Activated CD8-positive, alpha-beta memory T cell treated with anti-CD3 and anti-CD28 coated beads for 4 hours (primary cell): ENCODE results near the gene PRTN3.
"Not testable (repeated sequence)": the region's sequence is repeated elsewhere in the genome, so short reads cannot be mapped to it uniquely, and the experiment has no call there.

Source experiments
- DNase-seq, 2 donors: peaks; one replicate each; pipeline ENCODE4 v3.0.0-alpha.2; 2020; ENCODE audit warnings: low read depth in 2 of 2

Gene PRTN3

GRCh38 chr19:881385-882071 is 40.7 kb downstream of the PRTN3 start:
- no peak for DNase-seq

- no peak for DNase-seq
Measured at GRCh38 chr19:882871-883497, 42.2 kb downstream of the PRTN3 start.

- DNase-seq: no peak
Measured at GRCh38 chr19:883661-884211, 42.9 kb downstream of the PRTN3 start.

GRCh38 chr19:884420-885211 is 43.8 kb downstream of the PRTN3 start:
- DNase-seq: no peak

- no peak for DNase-seq
Measured at GRCh38 chr19:885536-886224, 44.9 kb downstream of the PRTN3 start.

GRCh38 chr19:887072-887471 is 46.3 kb downstream of the PRTN3 start:
- DNase-seq: no peak

GRCh38 chr19:887599-887998 is 46.8 kb downstream of the PRTN3 start:
- no peak for DNase-seq

- no peak for DNase-seq
Measured at GRCh38 chr19:888581-889385, 48.0 kb downstream of the PRTN3 start.

- no peak for DNase-seq
Measured at GRCh38 chr19:889662-890295, 49.0 kb downstream of the PRTN3 start.

- no peak for DNase-seq
Measured at GRCh38 chr19:890831-891230, 50.0 kb downstream of the PRTN3 start.

GRCh38 chr19:891421-892200 is 50.8 kb downstream of the PRTN3 start:
- DNase-seq: not testable (repeated sequence)

GRCh38 chr19:892243-892893 is 51.6 kb downstream of the PRTN3 start:
- no peak for DNase-seq

- DNase-seq: peak; percentile 74 to 83
Measured at GRCh38 chr19:892894-893689, 52.3 kb downstream of the PRTN3 start, which contains the start of the genes MED16 and RNU6-9. Gene MED16 (minus strand): TSS chr19:893187. CDS start chr19:891131, 2,056 bp downstream. Gene RNU6-9 (plus strand): TSS chr19:893484.

- no peak for DNase-seq
Measured at GRCh38 chr19:896434-896833, 55.6 kb downstream of the PRTN3 start.

GRCh38 chr19:896999-897398 is 56.2 kb downstream of the PRTN3 start:
- DNase-seq: no peak

GRCh38 chr19:897442-898039 is 56.7 kb downstream of the PRTN3 start:
- DNase-seq: no peak
